Stomach (tissue), 9 donors: ENCODE data around the gene TMEM106C. TPM values are rescaled to one million over a fixed set of nuclear protein-coding genes. Genes with fewer than 3 reads are reported as not detected.

Source experiments
- DNase-seq, 2 donors: peaks; one replicate each; pipeline versions ENCODE4 v3.0.0 to v3.0.0-alpha.2; 2013 to 2019
- H3K27ac ChIP-seq, 5 donors: fragments of 200-600 bp in 4 of 5; sonication (generic) in 4 of 5; one replicate each; pipeline ENCODE4 v1.5.1; 2013 to 2019; ENCODE audit warnings: mild to moderate bottlenecking in 1 of 5, moderate library complexity in 1 of 5
- H3K27me3 ChIP-seq, 3 donors: fragments of 200-600 bp; sonication (generic); one replicate each; pipeline ENCODE4 v1.5.1; 2017 to 2019; ENCODE audit warnings: mixed run types in 1 of 3
- H3K36me3 ChIP-seq, 4 donors: fragments of 200-600 bp; sonication (generic); 1 replicate in 3 of 4; 2 replicates in 1 of 4; pipeline ENCODE4 v1.5.1; 2016 to 2019
- H3K4me1 ChIP-seq, 4 donors: fragments of 200-600 bp; sonication (generic); one replicate each; pipeline ENCODE4 v1.5.1; 2016 to 2019
- H3K4me3 ChIP-seq, 4 donors: fragments of 200-600 bp; sonication (generic) in 3 of 4; one replicate each; pipeline ENCODE4 v1.5.1; 2016 to 2019; ENCODE audit warnings: mild to moderate bottlenecking in 1 of 4
- H3K9me3 ChIP-seq, 4 donors: fragments of 200-600 bp; sonication (generic); one replicate each; pipeline ENCODE4 v1.5.1; 2016 to 2019
- EP300 ChIP-seq: sonication (generic); formaldehyde crosslinking; IDR thresholded peaks from one replicate; pipeline ENCODE4 v1.6.1; 2017; ENCODE audit warnings: antibody characterized with exemption
- POLR2A ChIP-seq, 4 donors: fragments of 450-650 bp; IDR thresholded peaks; one replicate each; pipeline ENCODE4 v1.6.1; 2016; ENCODE audit warnings: antibody characterized with exemption in 4 of 4, control low read depth in 2 of 4, mild to moderate bottlenecking in 1 of 4, moderate library complexity in 1 of 4
- POLR2AphosphoS5 ChIP-seq, 3 donors: sonication (generic); formaldehyde crosslinking; IDR thresholded peaks; one replicate each; pipeline ENCODE4 v1.6.1; 2016; ENCODE audit warnings: antibody characterized with exemption in 3 of 3
- WGBS, 5 donors: extraction: QIAGEN DNeasy Blood & Tissue Kit in 3 of 5; methylation state at CpG; one replicate each; pipeline versions ENCODE4 v1.1.5 to v1.1.7; 2013 to 2018; 5-methylcytosine and 5-hydroxymethylcytosine counted together
- intact Hi-C: fragments of 100-400 bp; cut with DNase I; formaldehyde crosslinking; loops from one replicate; pipeline ENCODE4 v1.15.1; 2023; ENCODE audit warnings: low total_unique reads
- polyA plus RNA-seq, 3 donors: library from polyadenylated mRNA; stranded (reverse); fragments of 200-250 nt; gene quantifications; one replicate each; pipeline ENCODE4 v1.2.3, GENCODE V29; 2013
- total RNA-seq, 5 donors: library from RNA; depleted of rRNA; stranded (reverse); fragments of >200 nt; gene quantifications; one replicate each; pipeline versions ENCODE4 v1.1.0 to v1.2.3, GENCODE V29; 2014 to 2016
- TF ChIP-seq, protein P1 (sequence below), 7 experiments: fragments of 450-650 bp in 4 of 7; fragments of 200-600 bp in 3 of 7; sonication (generic) in 3 of 7; IDR thresholded peaks; one replicate each; pipeline ENCODE4 v1.5.1; 2016 to 2019; ENCODE audit warnings: antibody characterized with exemption in 7 of 7, control low read depth in 2 of 7, mild to moderate bottlenecking in 1 of 7
- donor health status: healthy with polysubstance abuse.
- donor health status: Bipolar disorder and iron deficiency.
- donor health status: healthy.

The TMEM106C gene
- total and polyA plus RNA-seq, 8 donors, result 29.8 to 254 (median 61.9) TPM

GRCh38 chr12:47986832-47987231 is 23.4 kb downstream of the TMEM106C start:
- H3K9me3 ChIP-seq, result no peaks in the 10 kb centered on the region
- TF ChIP-seq, protein P1, sequence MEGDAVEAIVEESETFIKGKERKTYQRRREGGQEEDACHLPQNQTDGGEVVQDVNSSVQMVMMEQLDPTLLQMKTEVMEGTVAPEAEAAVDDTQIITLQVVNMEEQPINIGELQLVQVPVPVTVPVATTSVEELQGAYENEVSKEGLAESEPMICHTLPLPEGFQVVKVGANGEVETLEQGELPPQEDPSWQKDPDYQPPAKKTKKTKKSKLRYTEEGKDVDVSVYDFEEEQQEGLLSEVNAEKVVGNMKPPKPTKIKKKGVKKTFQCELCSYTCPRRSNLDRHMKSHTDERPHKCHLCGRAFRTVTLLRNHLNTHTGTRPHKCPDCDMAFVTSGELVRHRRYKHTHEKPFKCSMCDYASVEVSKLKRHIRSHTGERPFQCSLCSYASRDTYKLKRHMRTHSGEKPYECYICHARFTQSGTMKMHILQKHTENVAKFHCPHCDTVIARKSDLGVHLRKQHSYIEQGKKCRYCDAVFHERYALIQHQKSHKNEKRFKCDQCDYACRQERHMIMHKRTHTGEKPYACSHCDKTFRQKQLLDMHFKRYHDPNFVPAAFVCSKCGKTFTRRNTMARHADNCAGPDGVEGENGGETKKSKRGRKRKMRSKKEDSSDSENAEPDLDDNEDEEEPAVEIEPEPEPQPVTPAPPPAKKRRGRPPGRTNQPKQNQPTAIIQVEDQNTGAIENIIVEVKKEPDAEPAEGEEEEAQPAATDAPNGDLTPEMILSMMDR (IDR thresholded peaks at IDR 0.05), result no peak
- no peak for TF ChIP-seq POLR2A (IDR thresholded peaks at IDR 0.05)
- intact Hi-C loops, result no loop called here
- H3K27ac ChIP-seq, result no peak overlapping the region
- H3K4me1 ChIP-seq, result peaks cover 0 to 4% (median 0%) of the 10 kb centered on the region in 4 donors
- 80 to 94% (median 90%) methylated on average over 5 of the region's 5 CpGs for WGBS, 5 donors
- H3K27me3 ChIP-seq, result peaks cover 0 to 19% (median 0%) of the 10 kb centered on the region in 3 donors
- no peaks in the 10 kb centered on the region for H3K36me3 ChIP-seq
- no peak for DNase-seq
- no peak overlapping the region for H3K4me3 ChIP-seq

DNA sequence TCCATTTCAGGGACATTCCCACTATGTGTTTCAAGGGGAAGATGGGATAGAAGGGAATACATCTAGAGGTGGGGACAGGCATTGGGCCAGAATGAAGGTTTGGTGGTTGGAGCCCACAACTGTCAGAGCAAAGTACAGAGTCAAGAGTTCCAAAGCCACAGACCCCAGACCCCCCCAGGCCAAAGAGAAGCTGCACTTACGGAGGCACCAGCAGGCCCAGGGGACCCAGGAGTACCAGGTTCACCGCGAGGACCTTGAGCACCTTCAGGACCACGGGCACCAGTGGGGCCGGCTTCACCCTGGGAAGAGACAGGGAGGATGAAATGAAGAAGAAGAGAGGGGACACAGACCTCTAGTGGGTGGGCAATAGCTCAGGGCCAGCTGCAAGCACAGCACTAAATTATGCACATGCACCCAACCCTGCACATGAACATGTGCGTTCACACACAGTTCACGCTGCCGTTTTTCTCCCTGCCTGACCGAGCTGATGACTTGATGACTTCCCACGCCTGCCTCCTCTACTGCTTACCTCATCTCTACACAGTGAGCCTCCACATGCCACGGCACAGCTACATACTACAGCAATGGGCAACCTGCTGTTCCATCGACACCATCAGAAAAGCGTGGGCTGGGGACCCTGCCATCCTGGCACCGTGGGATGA is 24.1 kb downstream of the TMEM106C start:
- Histone ChIP-seq H3K4me1 (peaks cover 0 to 4% (median 0%) of the 10 kb centered on the region in 4 donors), H3K27ac (no peak overlapping the region), H3K36me3 (no peaks in the 10 kb centered on the region), H3K9me3 (no peaks in the 10 kb centered on the region), H3K4me3 (no peak overlapping the region), H3K27me3 (peaks cover 0 to 12% (median 0%) of the 10 kb centered on the region in 3 donors)
- no peak for TF ChIP-seq EP300
- TF ChIP-seq POLR2A (IDR thresholded peaks at IDR 0.05), result no peak
- TF ChIP-seq, protein P1 (IDR thresholded peaks at IDR 0.05), result no peak
- no peak for TF ChIP-seq POLR2AphosphoS5 (IDR thresholded peaks at IDR 0.05)
- intact Hi-C loops, result no loop called here
- WGBS, 5 donors, result 86 to 95% (median 91%) methylated on average over 14 of the region's 14 CpGs
- no peak for DNase-seq

DNA sequence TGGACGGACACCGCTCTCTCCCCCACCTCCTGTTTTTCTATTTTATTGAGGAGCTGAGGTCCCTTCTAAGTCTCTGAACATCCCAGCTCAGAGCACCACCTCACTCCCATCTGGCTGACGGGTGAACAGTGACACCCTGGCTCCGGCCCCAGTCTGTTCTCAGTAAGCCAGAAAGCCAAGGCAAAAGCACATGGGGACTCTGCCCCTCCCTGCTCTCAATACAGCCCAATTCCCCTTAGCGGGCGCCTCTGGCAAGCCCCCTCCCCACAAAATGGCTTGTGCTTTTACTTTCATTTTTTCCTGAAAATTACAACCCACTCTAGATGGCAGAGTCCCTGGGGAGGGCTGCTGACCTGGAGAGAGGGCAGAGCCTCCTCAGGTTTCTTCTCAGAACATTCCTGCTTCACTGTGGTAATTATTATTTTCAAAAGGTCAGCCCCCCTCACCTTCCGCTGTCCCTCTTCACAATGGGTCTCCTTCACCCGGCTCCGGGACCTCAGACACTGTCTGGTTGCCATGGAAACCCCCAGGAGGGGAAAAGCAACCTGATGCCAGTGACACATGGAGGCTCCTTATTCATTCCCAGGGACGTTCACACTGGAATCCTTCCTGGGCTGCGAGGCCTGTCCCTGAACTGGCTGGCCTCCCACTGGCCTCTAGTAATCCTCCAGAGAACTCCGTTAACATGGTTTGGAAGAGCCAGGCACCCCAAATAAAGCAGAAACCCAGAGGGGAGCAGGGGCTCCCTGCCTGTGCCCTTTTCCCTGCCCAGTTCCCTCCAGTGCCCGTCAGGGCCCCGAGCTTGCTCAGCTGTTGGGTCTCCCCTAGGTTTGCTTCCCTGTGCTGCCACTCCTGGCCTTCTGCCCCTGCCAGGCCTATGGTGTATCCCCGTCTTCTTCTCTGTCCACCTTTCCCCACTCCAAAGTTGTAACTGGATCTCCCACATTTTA is 25.0 kb downstream of the TMEM106C start:
- peaks cover 0 to 4% (median 0%) of the 10 kb centered on the region in 4 donors for H3K4me1 ChIP-seq
- intact Hi-C loops, result no loop called here
- TF ChIP-seq, protein P1 (IDR thresholded peaks at IDR 0.05), result no peak
- TF ChIP-seq POLR2AphosphoS5 (IDR thresholded peaks at IDR 0.05) (no peak), EP300 (no peak), POLR2A (IDR thresholded peaks at IDR 0.05) (no peak)
- H3K4me3 ChIP-seq, result no peak overlapping the region
- DNase-seq, result no peak
- peaks cover 0 to 5% (median 0%) of the 10 kb centered on the region in 3 donors for H3K27me3 ChIP-seq
- no peak overlapping the region for H3K27ac ChIP-seq
- WGBS, 5 donors, result 73 to 80% (median 75%) methylated on average over 15 of the region's 15 CpGs
- H3K9me3 ChIP-seq, result no peaks in the 10 kb centered on the region
- H3K36me3 ChIP-seq, result no peaks in the 10 kb centered on the region

DNA sequence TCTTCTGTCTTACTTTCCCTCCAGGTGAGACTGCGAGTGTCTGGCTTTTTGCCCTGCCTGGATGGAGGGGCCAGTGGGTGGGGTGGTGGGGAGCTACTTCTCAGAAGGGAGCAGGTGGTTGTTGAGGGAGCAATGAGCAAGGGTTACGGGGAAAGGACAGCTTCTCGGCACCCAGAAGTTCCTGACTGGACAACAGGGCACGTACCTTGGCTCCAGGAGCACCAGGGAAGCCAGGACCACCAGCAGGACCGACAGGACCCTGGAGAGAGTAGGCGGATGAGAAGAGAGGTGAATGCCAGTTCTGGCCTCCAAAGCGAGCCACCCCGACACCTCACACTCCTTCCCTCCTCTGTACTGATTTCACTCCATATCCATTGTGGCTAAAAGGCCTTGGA is 25.6 kb downstream of the TMEM106C start:
- H3K27me3 ChIP-seq, result peaks cover 0 to 4% (median 0%) of the 10 kb centered on the region in 3 donors
- no peaks in the 10 kb centered on the region for H3K9me3 ChIP-seq
- intact Hi-C loops, result no loop called here
- TF ChIP-seq EP300 (no peak), POLR2A (IDR thresholded peaks at IDR 0.05) (no peak), POLR2AphosphoS5 (IDR thresholded peaks at IDR 0.05) (no peak)
- TF ChIP-seq, protein P1 (IDR thresholded peaks at IDR 0.05), result no peak
- H3K4me3 ChIP-seq, result no peak overlapping the region
- no peaks in the 10 kb centered on the region for H3K36me3 ChIP-seq
- no peak overlapping the region for H3K27ac ChIP-seq
- peaks cover 0 to 4% (median 0%) of the 10 kb centered on the region in 4 donors for H3K4me1 ChIP-seq
- no peak for DNase-seq
- WGBS, 5 donors, result 87 to 94% (median 91%) methylated on average over 8 of the region's 8 CpGs
